Measurements from ENCODE around the gene ABCD3. TPM values are rescaled to one million over a fixed set of nuclear protein-coding genes. Genes with fewer than 3 reads are reported as not detected.

ABCD3 gene
- total RNA-seq, 1 donor, result 30.4 TPM

DNA sequence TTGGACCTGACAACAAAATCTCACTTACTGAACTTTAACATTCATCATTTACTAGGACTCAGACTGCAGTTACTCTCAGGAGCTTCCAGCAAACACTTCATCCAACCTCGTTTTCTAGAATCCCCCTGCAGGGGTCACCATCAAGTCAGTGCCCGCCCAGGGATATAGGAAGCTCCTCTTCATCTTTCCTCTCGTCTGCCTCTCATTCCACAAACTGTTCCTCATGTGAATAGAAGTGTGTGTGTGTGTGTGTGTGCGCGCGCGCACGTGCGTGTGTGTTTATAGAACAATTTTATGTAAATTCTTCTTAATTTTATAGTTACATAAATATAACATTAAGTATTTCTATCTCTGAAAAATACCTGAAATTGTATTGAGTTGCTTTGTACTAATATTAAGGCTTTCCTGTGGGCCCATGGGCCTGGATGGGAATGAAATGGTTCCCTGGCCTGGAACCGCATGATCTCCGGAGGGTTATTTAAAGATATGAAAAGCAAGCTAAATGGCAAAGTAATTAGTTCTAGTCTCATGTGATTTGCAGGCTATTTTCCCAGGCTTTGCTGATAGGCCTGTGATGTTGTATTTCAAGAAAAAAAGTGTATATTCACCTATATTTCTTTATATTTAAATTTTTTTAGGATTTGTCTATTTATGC lies 21.7 kb upstream of the ABCD3 start:
- no peak overlapping the region for H2AFZ ChIP-seq (ENCODE audit: low read length)
- DNase-seq (ENCODE audit: insufficient read length, low spot score, missing footprints), result no peak
- TF ChIP-seq, protein P1, sequence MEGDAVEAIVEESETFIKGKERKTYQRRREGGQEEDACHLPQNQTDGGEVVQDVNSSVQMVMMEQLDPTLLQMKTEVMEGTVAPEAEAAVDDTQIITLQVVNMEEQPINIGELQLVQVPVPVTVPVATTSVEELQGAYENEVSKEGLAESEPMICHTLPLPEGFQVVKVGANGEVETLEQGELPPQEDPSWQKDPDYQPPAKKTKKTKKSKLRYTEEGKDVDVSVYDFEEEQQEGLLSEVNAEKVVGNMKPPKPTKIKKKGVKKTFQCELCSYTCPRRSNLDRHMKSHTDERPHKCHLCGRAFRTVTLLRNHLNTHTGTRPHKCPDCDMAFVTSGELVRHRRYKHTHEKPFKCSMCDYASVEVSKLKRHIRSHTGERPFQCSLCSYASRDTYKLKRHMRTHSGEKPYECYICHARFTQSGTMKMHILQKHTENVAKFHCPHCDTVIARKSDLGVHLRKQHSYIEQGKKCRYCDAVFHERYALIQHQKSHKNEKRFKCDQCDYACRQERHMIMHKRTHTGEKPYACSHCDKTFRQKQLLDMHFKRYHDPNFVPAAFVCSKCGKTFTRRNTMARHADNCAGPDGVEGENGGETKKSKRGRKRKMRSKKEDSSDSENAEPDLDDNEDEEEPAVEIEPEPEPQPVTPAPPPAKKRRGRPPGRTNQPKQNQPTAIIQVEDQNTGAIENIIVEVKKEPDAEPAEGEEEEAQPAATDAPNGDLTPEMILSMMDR (IDR thresholded peaks at IDR 0.05; ENCODE audit: extremely low read depth, low read depth, low read length), result no peak
- no peak overlapping the region for H3K27ac ChIP-seq (ENCODE audit: low read depth, low read length)
- H3K79me2 ChIP-seq (ENCODE audit: insufficient read depth, low read length), result no peaks in the 10 kb centered on the region
- no peaks in the 10 kb centered on the region for H3K36me3 ChIP-seq (ENCODE audit: insufficient read depth, low read length)
- H3K4me3 ChIP-seq (ENCODE audit: insufficient read depth, low read length), result no peak overlapping the region
- peaks cover 10% of the 10 kb centered on the region for H3K4me1 ChIP-seq (ENCODE audit: insufficient read depth, low read length)
- no peak overlapping the region for H3K4me2 ChIP-seq (ENCODE audit: insufficient read depth, low read length)
- no peaks in the 10 kb centered on the region for H4K20me1 ChIP-seq (ENCODE audit: insufficient read depth, low read length)
- peaks cover 57% of the 10 kb centered on the region for H3K27me3 ChIP-seq (ENCODE audit: insufficient read depth, low read length)
- no peaks in the 10 kb centered on the region for H3K9me3 ChIP-seq (ENCODE audit: low read depth, low read length)

DNA sequence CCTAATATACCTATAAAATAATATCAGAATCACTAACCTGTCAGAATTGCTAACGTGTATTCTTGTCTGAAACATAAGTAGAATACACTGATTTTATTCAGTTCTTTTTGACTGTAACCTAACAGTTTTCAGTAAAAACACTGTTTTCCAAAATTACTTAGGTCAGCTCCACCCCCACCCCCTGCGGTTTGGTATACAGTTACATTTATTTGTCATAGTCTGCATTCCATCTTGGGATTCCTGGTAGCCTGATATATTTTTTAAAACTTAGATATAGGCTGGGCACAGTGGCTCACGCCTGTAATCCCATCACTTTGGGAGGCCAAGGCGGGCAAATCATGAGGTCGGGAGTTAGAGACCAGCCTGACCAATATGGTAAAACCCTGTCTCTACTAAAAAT lies 19.8 kb upstream of the ABCD3 start:
- no peaks in the 10 kb centered on the region for H3K36me3 ChIP-seq (ENCODE audit: insufficient read depth, low read length)
- H3K27ac ChIP-seq (ENCODE audit: low read depth, low read length), result no peak overlapping the region
- no peak overlapping the region for H3K4me3 ChIP-seq (ENCODE audit: insufficient read depth, low read length)
- no peak overlapping the region for H2AFZ ChIP-seq (ENCODE audit: low read length)
- TF ChIP-seq, protein P1 (IDR thresholded peaks at IDR 0.05; ENCODE audit: extremely low read depth, low read depth, low read length), result no peak
- no peak overlapping the region for H3K4me2 ChIP-seq (ENCODE audit: insufficient read depth, low read length)
- no peak for DNase-seq (ENCODE audit: insufficient read length, low spot score, missing footprints)
- H3K27me3 ChIP-seq (ENCODE audit: insufficient read depth, low read length), result peaks cover 47% of the 10 kb centered on the region
- no peaks in the 10 kb centered on the region for H3K9me3 ChIP-seq (ENCODE audit: low read depth, low read length)
- H3K4me1 ChIP-seq (ENCODE audit: insufficient read depth, low read length), result peaks cover 14% of the 10 kb centered on the region
- no peaks in the 10 kb centered on the region for H4K20me1 ChIP-seq (ENCODE audit: insufficient read depth, low read length)
- no peaks in the 10 kb centered on the region for H3K79me2 ChIP-seq (ENCODE audit: insufficient read depth, low read length)

DNA sequence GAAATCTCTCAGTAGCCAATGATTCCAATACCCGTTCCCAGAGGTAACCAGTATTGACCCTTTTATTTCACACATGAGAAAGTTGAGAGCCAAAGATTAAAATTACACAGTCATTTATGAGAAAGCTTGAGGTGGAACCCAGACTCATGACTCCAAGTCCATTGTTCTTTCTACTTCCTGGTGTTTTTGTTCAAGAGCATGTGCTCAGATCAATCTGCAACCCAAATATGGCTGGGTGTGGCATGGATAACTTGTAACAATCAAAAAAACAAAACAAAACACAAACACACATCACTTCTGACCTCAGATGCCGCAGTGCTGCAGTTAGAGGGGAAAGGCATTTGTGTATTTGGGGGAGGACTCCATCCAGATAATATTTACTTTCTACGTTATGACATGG lies 18.7 kb upstream of the ABCD3 start:
- TF ChIP-seq, protein P1 (IDR thresholded peaks at IDR 0.05; ENCODE audit: extremely low read depth, low read depth, low read length), result no peak

DNA sequence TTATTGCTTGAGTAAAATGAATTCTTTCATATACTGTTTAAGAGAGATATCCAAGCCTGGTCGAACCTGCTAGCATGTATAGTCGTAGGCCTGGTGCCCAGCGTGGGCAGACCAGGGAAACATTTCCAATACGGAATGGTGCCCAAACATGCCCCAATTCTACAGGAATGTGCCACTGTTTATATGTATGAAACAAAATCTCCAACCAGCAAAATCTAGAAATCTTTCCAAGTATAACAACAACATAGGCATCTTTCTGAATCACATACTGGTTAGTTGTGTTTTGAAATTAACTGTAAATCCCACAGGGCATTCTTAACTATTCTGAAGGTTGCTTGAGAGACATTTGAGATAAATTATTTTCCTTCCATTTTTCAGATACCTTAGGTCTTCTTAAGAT lies 17.0 kb upstream of the ABCD3 start:
- H4K20me1 ChIP-seq (ENCODE audit: insufficient read depth, low read length), result no peaks in the 10 kb centered on the region
- H3K9me3 ChIP-seq (ENCODE audit: low read depth, low read length), result no peaks in the 10 kb centered on the region
- H3K36me3 ChIP-seq (ENCODE audit: insufficient read depth, low read length), result no peaks in the 10 kb centered on the region
- H3K4me3 ChIP-seq (ENCODE audit: insufficient read depth, low read length), result no peak overlapping the region
- no peak overlapping the region for H2AFZ ChIP-seq (ENCODE audit: low read length)
- no peak overlapping the region for H3K4me2 ChIP-seq (ENCODE audit: insufficient read depth, low read length)
- TF ChIP-seq, protein P1 (IDR thresholded peaks at IDR 0.05; ENCODE audit: extremely low read depth, low read depth, low read length), result no peak
- peak; percentile 66 for DNase-seq (ENCODE audit: insufficient read length, low spot score, missing footprints)
- H3K27me3 ChIP-seq (ENCODE audit: insufficient read depth, low read length), result peaks cover 47% of the 10 kb centered on the region
- H3K79me2 ChIP-seq (ENCODE audit: insufficient read depth, low read length), result no peaks in the 10 kb centered on the region
- peaks cover 14% of the 10 kb centered on the region for H3K4me1 ChIP-seq (ENCODE audit: insufficient read depth, low read length)
- H3K27ac ChIP-seq (ENCODE audit: low read depth, low read length), result no peak overlapping the region

More for the DNA sequence above, 18.7 kb upstream of the ABCD3 start:
- Histone ChIP-seq H3K4me1 (ENCODE audit: insufficient read depth, low read length) (peaks cover 14% of the 10 kb centered on the region), H2AFZ (ENCODE audit: low read length) (no peak overlapping the region), H4K20me1 (ENCODE audit: insufficient read depth, low read length) (no peaks in the 10 kb centered on the region), H3K9me3 (ENCODE audit: low read depth, low read length) (no peaks in the 10 kb centered on the region), H3K4me2 (ENCODE audit: insufficient read depth, low read length) (no peak overlapping the region), H3K36me3 (ENCODE audit: insufficient read depth, low read length) (no peaks in the 10 kb centered on the region), H3K27ac (ENCODE audit: low read depth, low read length) (no peak overlapping the region), H3K4me3 (ENCODE audit: insufficient read depth, low read length) (no peak overlapping the region), H3K79me2 (ENCODE audit: insufficient read depth, low read length) (no peaks in the 10 kb centered on the region), H3K27me3 (ENCODE audit: insufficient read depth, low read length) (peaks cover 48% of the 10 kb centered on the region)
- no peak for DNase-seq (ENCODE audit: insufficient read length, low spot score, missing footprints)
